Sigmoid colon (tissue), 7 donors: ENCODE measurements around the gene TBC1D22A. TPM values are rescaled to one million over a fixed set of nuclear protein-coding genes. Genes with fewer than 3 reads are reported as not detected.

ENCODE experiments used
- DNase-seq: peaks from one replicate; pipeline ENCODE4 v3.0.0-alpha.2; 2019
- H3K27ac ChIP-seq, 4 donors: fragments of 200-600 bp; sonication (generic); one replicate each; pipeline ENCODE4 v1.5.1; 2016 to 2019; ENCODE audit warnings: mild to moderate bottlenecking in 1 of 4
- H3K27me3 ChIP-seq, 3 donors: fragments of 200-600 bp; sonication (generic); one replicate each; pipeline ENCODE4 v1.5.1; 2019; ENCODE audit warnings: mild to moderate bottlenecking in 1 of 3
- H3K36me3 ChIP-seq, 4 donors: fragments of 200-600 bp; sonication (generic); one replicate each; pipeline ENCODE4 v1.5.1; 2016 to 2019
- H3K4me1 ChIP-seq, 4 donors: fragments of 200-600 bp; sonication (generic); one replicate each; pipeline ENCODE4 v1.5.1; 2017 to 2019
- H3K4me3 ChIP-seq, 4 donors: fragments of 200-600 bp; sonication (generic); one replicate each; pipeline ENCODE4 v1.5.1; 2017 to 2019; ENCODE audit warnings: mild to moderate bottlenecking in 2 of 4, moderate library complexity in 1 of 4
- H3K9me3 ChIP-seq, 4 donors: fragments of 200-600 bp in 3 of 4; sonication (generic) in 3 of 4; one replicate each; pipeline versions ENCODE4 v1.5.1 to v1.6.1; 2013 to 2019
- EP300 ChIP-seq, 4 donors: sonication (generic); formaldehyde crosslinking; IDR thresholded peaks; one replicate each; pipeline ENCODE4 v1.6.1; 2017; ENCODE audit warnings: antibody characterized with exemption in 4 of 4
- POLR2A ChIP-seq, 2 donors: fragments of 450-650 bp; IDR thresholded peaks; one replicate each; pipeline ENCODE4 v1.6.1; 2016; ENCODE audit warnings: antibody characterized with exemption in 2 of 2, mild to moderate bottlenecking in 2 of 2, moderate library complexity in 2 of 2
- POLR2AphosphoS5 ChIP-seq, 4 donors: sonication (generic); formaldehyde crosslinking; IDR thresholded peaks; one replicate each; pipeline ENCODE4 v1.6.1; 2017; ENCODE audit warnings: antibody characterized with exemption in 4 of 4
- WGBS, 2 donors: extraction: QIAGEN DNeasy Blood & Tissue Kit; methylation state at CpG; one replicate each; pipeline ENCODE4 v1.1.7; 2013; 5-methylcytosine and 5-hydroxymethylcytosine counted together
- intact Hi-C: fragments of 100-400 bp; cut with DNase I; formaldehyde crosslinking; loops from one replicate; pipeline ENCODE4 v1.15.1; 2023
- polyA plus RNA-seq, 3 donors: library from polyadenylated mRNA; stranded (reverse); fragments of 200-250 nt; gene quantifications; one replicate each; pipeline ENCODE4 v1.2.3, GENCODE V29; 2013
- total RNA-seq, 4 donors: library from RNA; depleted of rRNA; stranded (reverse); fragments of >200 nt; gene quantifications; one replicate each; pipeline ENCODE4 v1.1.0, GENCODE V29; 2016
- TF ChIP-seq, protein P1 (sequence below), 4 experiments: fragments of 450-650 bp in 3 of 4; fragments of 200-600 bp in 1 of 4; IDR thresholded peaks; one replicate each; pipeline ENCODE4 v1.5.1; 2016 to 2019; ENCODE audit warnings: antibody characterized with exemption in 4 of 4, mild to moderate bottlenecking in 3 of 4, moderate library complexity in 2 of 4
- donor health status: healthy with polysubstance abuse.
- donor health status: Bipolar disorder and iron deficiency.
- donor health status: healthy.

TBC1D22A gene
- total and polyA plus RNA-seq, 7 donors, result 13.6 to 34.6 (median 14.3) TPM

DNA sequence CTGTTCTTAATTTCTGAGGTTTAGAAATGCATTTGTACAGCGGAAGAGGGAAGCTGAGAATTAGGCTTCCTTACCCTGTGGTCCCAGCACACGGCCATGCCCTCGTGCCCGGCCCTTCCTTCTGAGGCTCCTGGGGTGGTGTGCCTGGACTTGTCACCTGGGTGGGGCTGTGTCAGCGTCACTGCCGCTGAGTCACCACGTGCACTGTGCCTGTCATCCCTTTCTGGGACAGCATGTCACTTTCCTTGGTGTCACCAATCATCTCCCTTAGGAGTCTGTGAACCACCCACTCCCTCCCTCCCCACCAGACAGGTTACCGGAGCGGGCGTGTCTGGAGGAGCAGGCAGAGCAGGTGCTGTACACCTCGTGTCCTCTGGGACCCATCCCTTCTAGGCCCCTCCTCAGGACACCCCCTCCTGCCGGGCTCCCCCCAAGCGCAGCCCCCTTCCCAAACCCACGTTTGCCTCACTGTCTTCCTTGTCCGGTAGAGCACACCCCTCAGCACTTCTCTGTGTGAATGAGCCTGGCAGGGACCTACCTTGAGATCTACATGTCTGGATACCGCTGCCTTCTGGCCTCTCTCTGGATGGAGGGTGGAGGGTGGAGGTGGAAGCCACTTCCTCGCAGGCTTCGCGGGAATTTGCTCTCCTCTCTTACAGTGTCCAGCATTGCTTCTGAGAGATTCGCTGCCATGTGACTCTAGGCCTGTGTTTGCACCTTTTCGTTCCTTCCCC lies 367.6 kb downstream of the TBC1D22A start:
- 41 to 78% methylated on average over 21 of the region's 21 CpGs for WGBS, 2 donors
- TF ChIP-seq POLR2A (IDR thresholded peaks at IDR 0.05) (no peak), EP300 (IDR thresholded peaks at IDR 0.05) (no peak), POLR2AphosphoS5 (IDR thresholded peaks at IDR 0.05) (no peak)
- TF ChIP-seq, protein P1, sequence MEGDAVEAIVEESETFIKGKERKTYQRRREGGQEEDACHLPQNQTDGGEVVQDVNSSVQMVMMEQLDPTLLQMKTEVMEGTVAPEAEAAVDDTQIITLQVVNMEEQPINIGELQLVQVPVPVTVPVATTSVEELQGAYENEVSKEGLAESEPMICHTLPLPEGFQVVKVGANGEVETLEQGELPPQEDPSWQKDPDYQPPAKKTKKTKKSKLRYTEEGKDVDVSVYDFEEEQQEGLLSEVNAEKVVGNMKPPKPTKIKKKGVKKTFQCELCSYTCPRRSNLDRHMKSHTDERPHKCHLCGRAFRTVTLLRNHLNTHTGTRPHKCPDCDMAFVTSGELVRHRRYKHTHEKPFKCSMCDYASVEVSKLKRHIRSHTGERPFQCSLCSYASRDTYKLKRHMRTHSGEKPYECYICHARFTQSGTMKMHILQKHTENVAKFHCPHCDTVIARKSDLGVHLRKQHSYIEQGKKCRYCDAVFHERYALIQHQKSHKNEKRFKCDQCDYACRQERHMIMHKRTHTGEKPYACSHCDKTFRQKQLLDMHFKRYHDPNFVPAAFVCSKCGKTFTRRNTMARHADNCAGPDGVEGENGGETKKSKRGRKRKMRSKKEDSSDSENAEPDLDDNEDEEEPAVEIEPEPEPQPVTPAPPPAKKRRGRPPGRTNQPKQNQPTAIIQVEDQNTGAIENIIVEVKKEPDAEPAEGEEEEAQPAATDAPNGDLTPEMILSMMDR (IDR thresholded peaks at IDR 0.05), result no peak
- Histone ChIP-seq H3K27ac (no peak overlapping the region), H3K9me3 (no peaks in the 10 kb centered on the region), H3K4me1 (no peaks in the 10 kb centered on the region), H3K4me3 (no peak overlapping the region), H3K36me3 (no peaks in the 10 kb centered on the region), H3K27me3 (no peaks in the 10 kb centered on the region)
- DNase-seq, result no peak
- intact Hi-C loops, result no loop called here

DNA sequence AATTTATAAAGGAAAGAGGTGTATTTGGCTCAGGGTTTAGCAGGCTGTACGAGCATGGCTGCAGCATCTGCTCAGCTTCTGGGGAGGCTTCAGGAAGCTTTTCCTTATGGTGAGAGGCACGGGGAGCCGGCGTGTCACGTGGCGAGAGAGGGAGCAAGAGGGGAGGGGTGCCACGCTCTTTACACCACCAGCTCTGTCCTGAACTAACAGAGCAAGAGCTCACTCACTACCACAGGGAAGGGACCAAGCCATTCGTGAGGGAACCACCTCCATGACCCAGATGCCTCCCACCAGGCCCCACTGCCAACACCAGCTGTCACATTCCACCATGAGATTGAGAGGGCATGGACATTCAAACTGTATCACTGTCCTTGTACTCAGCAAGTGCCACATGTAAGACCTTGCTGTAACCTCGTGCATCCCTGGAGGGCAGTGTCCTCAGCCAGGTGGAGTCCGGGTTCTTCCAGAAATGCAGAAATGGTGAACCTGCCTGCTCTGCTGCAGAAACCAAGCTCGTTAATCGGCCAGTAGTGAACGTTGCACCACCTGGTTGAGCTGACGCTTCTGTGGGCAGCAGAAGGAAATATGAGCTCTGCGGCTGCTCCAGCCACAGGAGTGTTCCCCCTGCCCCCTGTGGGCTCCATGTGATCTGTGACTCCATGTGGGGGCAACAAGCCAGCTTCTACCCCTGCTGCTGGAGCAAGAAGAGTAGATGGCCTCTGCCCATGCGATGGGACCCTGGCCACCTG lies 368.6 kb downstream of the TBC1D22A start:
- Histone ChIP-seq H3K36me3 (no peaks in the 10 kb centered on the region), H3K27ac (no peak overlapping the region), H3K27me3 (no peaks in the 10 kb centered on the region), H3K4me3 (no peak overlapping the region), H3K9me3 (no peaks in the 10 kb centered on the region), H3K4me1 (no peaks in the 10 kb centered on the region)
- DNase-seq, result no peak
- no peak for TF ChIP-seq POLR2A (IDR thresholded peaks at IDR 0.05)
- TF ChIP-seq EP300 (IDR thresholded peaks at IDR 0.05), result no peak
- TF ChIP-seq POLR2AphosphoS5 (IDR thresholded peaks at IDR 0.05), result no peak
- TF ChIP-seq, protein P1 (IDR thresholded peaks at IDR 0.05), result no peak
- intact Hi-C loops, result no loop called here
- 91 to 93% methylated on average over 16 of the region's 16 CpGs for WGBS, 2 donors

DNA sequence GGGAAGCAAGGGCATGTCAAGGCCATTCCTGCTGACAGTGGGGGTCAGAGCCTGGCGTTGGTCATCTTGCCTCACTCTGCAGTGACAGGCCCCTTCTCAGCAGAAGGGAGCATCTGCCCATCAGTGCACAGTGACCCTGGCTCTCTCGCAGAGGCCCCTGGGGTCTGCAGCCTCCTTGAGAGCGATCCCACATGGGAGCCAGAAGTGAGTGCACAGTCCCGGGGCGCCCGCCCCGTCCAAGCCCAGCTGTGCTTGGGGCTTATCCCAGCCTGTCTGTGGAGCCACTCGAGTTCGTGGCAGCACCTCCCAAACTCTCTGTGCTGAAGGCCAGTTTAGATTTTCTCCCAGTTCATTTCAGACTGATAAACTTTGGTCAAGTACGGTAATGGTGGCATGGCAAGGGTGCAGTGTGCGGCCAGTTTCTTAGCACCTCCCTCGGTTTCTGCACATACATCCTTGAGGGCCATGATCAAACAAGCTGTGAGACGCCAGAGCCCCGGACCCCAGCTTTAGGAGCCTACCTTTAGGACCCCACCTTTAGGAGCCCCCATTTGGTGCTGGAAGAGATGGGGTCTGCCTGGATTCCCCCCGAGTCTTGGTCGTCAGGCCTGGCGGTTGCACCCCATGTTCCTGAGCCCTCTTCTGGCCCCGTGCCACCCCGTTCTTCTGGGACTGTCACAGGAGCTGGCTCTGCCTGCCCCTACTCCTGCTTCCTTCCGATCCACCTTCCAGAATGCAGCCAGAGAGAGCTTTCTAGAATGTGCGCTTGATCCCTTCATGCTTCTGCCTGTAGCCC lies 369.4 kb downstream of the TBC1D22A start:
- Histone ChIP-seq H3K27ac (no peak overlapping the region), H3K27me3 (no peaks in the 10 kb centered on the region), H3K4me3 (no peak overlapping the region), H3K36me3 (no peaks in the 10 kb centered on the region), H3K4me1 (no peaks in the 10 kb centered on the region), H3K9me3 (no peaks in the 10 kb centered on the region)
- TF ChIP-seq EP300 (IDR thresholded peaks at IDR 0.05), result no peak
- no peak for TF ChIP-seq POLR2A (IDR thresholded peaks at IDR 0.05)
- TF ChIP-seq, protein P1 (IDR thresholded peaks at IDR 0.05), result no peak
- TF ChIP-seq POLR2AphosphoS5 (IDR thresholded peaks at IDR 0.05), result no peak
- 95% methylated on average over 21 of the region's 21 CpGs for WGBS, 2 donors
- intact Hi-C loops, result no loop called here
- no peak for DNase-seq

DNA sequence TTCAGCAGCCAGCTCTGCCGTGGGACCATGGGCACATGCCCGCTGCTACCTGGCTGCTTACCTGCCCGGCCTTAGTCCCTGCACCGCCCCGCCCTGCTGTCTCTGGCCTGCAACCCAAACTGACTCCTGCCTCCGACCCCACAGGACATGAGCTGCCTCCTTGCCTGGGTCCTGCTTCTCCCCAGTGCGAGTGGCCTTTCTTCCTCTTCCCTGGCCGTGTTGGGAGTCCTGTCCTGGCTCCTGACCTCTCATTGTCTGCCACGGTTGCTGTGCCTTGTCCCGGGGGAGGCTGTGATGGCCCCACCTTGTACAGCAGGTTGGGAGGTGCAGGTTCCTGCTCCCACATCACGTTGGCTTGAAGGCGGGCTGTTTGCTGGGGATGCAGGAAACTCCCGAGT lies 370.0 kb downstream of the TBC1D22A start:
- H3K4me1 ChIP-seq, result no peaks in the 10 kb centered on the region
- no peak overlapping the region for H3K27ac ChIP-seq
- no peaks in the 10 kb centered on the region for H3K36me3 ChIP-seq
- H3K4me3 ChIP-seq, result no peak overlapping the region
- no peak for DNase-seq
- no peaks in the 10 kb centered on the region for H3K27me3 ChIP-seq
- 86 to 91% methylated on average over 13 of the region's 13 CpGs for WGBS, 2 donors
- H3K9me3 ChIP-seq, result no peaks in the 10 kb centered on the region
- no peak for TF ChIP-seq POLR2AphosphoS5 (IDR thresholded peaks at IDR 0.05)
- no peak for TF ChIP-seq POLR2A (IDR thresholded peaks at IDR 0.05)
- TF ChIP-seq EP300 (IDR thresholded peaks at IDR 0.05), result no peak
- TF ChIP-seq, protein P1 (IDR thresholded peaks at IDR 0.05), result no peak
- intact Hi-C loops, result no loop called here
